ENCODE results near the gene OS9. TPM values are rescaled to one million over a fixed set of nuclear protein-coding genes. Genes with fewer than 3 reads are reported as not detected.
"Not testable (repeated sequence)": the region's sequence is repeated elsewhere in the genome, so short reads cannot be mapped to it uniquely, and the experiment has no call there.

The OS9 gene
- total and polyA plus RNA-seq, 9 donors = 128 to 387 (median 200) TPM

GRCh38 chr12:57666897-57667296, 27.0 kb upstream of the OS9 start:
- no peak overlapping the region for H3K27ac ChIP-seq
- intact Hi-C loops (cut with DNase I) = no loop called here
- no peak for TF ChIP-seq POLR2A (IDR thresholded peaks at IDR 0.05)
- no peak for TF ChIP-seq EP300 (IDR thresholded peaks at IDR 0.05)
- TF ChIP-seq, protein P1, sequence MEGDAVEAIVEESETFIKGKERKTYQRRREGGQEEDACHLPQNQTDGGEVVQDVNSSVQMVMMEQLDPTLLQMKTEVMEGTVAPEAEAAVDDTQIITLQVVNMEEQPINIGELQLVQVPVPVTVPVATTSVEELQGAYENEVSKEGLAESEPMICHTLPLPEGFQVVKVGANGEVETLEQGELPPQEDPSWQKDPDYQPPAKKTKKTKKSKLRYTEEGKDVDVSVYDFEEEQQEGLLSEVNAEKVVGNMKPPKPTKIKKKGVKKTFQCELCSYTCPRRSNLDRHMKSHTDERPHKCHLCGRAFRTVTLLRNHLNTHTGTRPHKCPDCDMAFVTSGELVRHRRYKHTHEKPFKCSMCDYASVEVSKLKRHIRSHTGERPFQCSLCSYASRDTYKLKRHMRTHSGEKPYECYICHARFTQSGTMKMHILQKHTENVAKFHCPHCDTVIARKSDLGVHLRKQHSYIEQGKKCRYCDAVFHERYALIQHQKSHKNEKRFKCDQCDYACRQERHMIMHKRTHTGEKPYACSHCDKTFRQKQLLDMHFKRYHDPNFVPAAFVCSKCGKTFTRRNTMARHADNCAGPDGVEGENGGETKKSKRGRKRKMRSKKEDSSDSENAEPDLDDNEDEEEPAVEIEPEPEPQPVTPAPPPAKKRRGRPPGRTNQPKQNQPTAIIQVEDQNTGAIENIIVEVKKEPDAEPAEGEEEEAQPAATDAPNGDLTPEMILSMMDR (IDR thresholded peaks at IDR 0.05) = no peak
- no peak overlapping the region for H3K4me3 ChIP-seq
- no peaks in the 10 kb centered on the region for H3K36me3 ChIP-seq
- no peak for DNase-seq
- H3K27me3 ChIP-seq = no peaks in the 10 kb centered on the region
- no peaks in the 10 kb centered on the region for H3K4me1 ChIP-seq (ENCODE audit: insufficient read depth)
- no peaks in the 10 kb centered on the region for H3K9me3 ChIP-seq
- 70 to 77% (median 76%) methylated on average over 5 of the region's 5 CpGs for WGBS, 3 donors

DNA sequence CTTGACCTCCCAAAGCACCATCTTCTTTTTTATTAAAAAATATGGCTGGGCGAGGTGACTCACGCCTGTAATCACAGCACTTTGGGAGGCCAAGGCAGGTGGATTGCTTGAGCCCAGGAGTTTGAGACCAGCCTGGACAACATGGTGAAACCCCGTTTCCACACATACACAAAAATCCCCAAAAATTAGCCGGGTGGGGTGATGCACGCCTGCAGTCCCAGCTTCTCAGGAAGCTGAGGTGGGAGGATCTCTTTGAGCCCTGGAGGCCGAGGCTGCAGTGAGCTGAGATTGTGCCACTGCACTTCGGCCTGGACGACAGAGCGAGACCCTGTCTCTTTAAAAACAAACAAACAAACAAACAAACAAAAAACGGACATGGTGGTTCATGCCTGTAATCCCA, 24.2 kb upstream of the OS9 start:
- H3K9me3 ChIP-seq; H3K36me3 ChIP-seq; intact Hi-C loops (cut with DNase I); H3K4me1 ChIP-seq (ENCODE audit: insufficient read depth); H3K27me3 ChIP-seq; H3K27ac ChIP-seq; DNase-seq; H3K4me3 ChIP-seq: not testable (repeated sequence)
- WGBS, 3 donors = 76 to 87% (median 79%) methylated on average over 10 of the region's 10 CpGs

- H3K9me3 ChIP-seq; H3K27me3 ChIP-seq; intact Hi-C loops (cut with DNase I); H3K4me3 ChIP-seq; H3K27ac ChIP-seq; H3K4me1 ChIP-seq (ENCODE audit: insufficient read depth); H3K36me3 ChIP-seq; DNase-seq: not testable (repeated sequence)
- 85 to 94% (median 85%) methylated on average over 3 of the region's 3 CpGs for WGBS, 3 donors
Observed at GRCh38 chr12:57671811-57672210, 22.1 kb upstream of the OS9 start.

DNA sequence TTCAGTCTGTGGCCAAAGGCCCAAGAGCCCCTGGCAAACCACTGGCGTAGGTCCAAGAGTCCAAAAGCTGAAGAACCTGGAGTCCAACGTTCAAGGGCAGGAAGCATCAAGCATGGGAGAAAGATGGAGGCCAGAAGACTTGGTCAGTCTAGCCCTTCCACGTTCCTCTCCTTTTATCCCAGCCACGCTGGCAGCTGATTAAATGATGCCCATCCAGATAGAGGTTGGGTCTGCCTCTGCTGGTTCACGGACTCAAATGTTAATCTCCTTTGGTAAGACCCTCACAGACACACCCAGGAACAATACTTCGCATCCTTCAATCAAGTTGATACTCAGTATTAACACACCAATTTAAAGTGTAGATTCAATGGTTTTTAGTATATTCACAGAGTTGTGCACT, 21.1 kb upstream of the OS9 start:
- H3K36me3 ChIP-seq = no peaks in the 10 kb centered on the region
- H3K4me3 ChIP-seq = no peak overlapping the region
- TF ChIP-seq POLR2A (IDR thresholded peaks at IDR 0.05) = no peak
- TF ChIP-seq, protein P1 (IDR thresholded peaks at IDR 0.05) = no peak
- TF ChIP-seq EP300 (IDR thresholded peaks at IDR 0.05) = no peak
- H3K27me3 ChIP-seq = no peaks in the 10 kb centered on the region
- WGBS, 3 donors = 74 to 76% (median 76%) methylated on average over 6 of the region's 6 CpGs
- no peaks in the 10 kb centered on the region for H3K4me1 ChIP-seq (ENCODE audit: insufficient read depth)
- intact Hi-C loops (cut with DNase I) = no loop called here
- DNase-seq = no peak
- H3K9me3 ChIP-seq = no peaks in the 10 kb centered on the region
- H3K27ac ChIP-seq = no peak overlapping the region

DNA sequence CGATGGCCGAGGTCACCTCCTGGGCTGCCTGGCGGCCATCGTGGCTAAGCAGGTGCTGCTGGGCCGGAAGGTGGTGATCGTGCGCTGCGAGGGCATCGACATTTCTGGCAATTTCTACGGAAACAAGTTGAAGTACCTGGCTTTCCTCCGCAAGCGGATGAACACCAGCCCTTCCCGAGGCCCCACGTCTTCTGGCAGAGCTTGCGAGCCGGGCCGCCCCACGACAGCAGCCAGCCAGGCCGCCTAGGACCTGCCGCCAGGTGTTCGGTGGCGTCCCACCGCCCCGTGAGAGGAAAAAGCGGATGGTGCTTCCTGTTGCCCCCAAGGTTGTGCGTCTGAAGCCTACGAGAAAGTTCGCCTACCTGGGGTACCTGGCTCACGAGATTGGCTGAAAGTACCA, 19.2 kb upstream of the OS9 start:
- H3K4me1 ChIP-seq (ENCODE audit: insufficient read depth) = no peaks in the 10 kb centered on the region
- intact Hi-C loops (cut with DNase I) = no loop called here
- no peak overlapping the region for H3K4me3 ChIP-seq
- H3K27me3 ChIP-seq = no peaks in the 10 kb centered on the region
- DNase-seq = no peak
- WGBS, 3 donors = 88 to 92% (median 90%) methylated on average over 29 of the region's 29 CpGs
- TF ChIP-seq, protein P1 (IDR thresholded peaks at IDR 0.05) = no peak
- TF ChIP-seq EP300 (IDR thresholded peaks at IDR 0.05) = no peak
- TF ChIP-seq POLR2A (IDR thresholded peaks at IDR 0.05) = no peak
- no peak overlapping the region for H3K27ac ChIP-seq
- H3K36me3 ChIP-seq = no peaks in the 10 kb centered on the region
- H3K9me3 ChIP-seq = no peaks in the 10 kb centered on the region

GRCh38 chr12:57677947-57678346, 16.0 kb upstream of the OS9 start:
- H3K4me3 ChIP-seq; DNase-seq; H3K27ac ChIP-seq; H3K36me3 ChIP-seq; H3K9me3 ChIP-seq; H3K4me1 ChIP-seq (ENCODE audit: insufficient read depth); intact Hi-C loops (cut with DNase I); H3K27me3 ChIP-seq: not testable (repeated sequence)
- WGBS, 3 donors = 87 to 92% (median 89%) methylated on average over 9 of the region's 9 CpGs
